GM12875 (cell line): ENCODE data around the gene PIPOX.
"Not testable (repeated sequence)": the region's sequence is repeated elsewhere in the genome, so short reads cannot be mapped to it uniquely, and the experiment has no call there.

Source experiments
- H3K4me3 ChIP-seq: one replicate; pipeline ENCODE4 v1.5.1; 2011; ENCODE audit warnings: low read depth, low read length, control low read depth
- CTCF ChIP-seq: IDR thresholded peaks from 2 replicates; pipeline ENCODE4 v1.5.1; 2011; ENCODE audit warnings: low read depth, mild to moderate bottlenecking, control low read depth, inconsistent platforms, low read length, moderate library complexity, borderline replicate concordance; ENCODE audit not compliant: insufficient read depth

PIPOX gene

GRCh38 chr17:29085223-29085622 is 42.3 kb downstream of the PIPOX start:
- H3K4me3 ChIP-seq = no peak overlapping the region
- TF ChIP-seq CTCF = no peak

- no peak for TF ChIP-seq CTCF
- no peak overlapping the region for H3K4me3 ChIP-seq
These were observed 43.8 kb downstream of the PIPOX start for GRCh38 chr17:29086628-29087332.

GRCh38 chr17:29088782-29089181 is 45.8 kb downstream of the PIPOX start:
- H3K4me3 ChIP-seq = not testable (repeated sequence)

- TF ChIP-seq CTCF = no peak
- no peak overlapping the region for H3K4me3 ChIP-seq
These were observed 46.7 kb downstream of the PIPOX start for GRCh38 chr17:29089601-29090044.

- H3K4me3 ChIP-seq = no peak overlapping the region
These were observed 47.2 kb downstream of the PIPOX start for GRCh38 chr17:29090108-29090507.

GRCh38 chr17:29090750-29091605 is 48.0 kb downstream of the PIPOX start:
- H3K4me3 ChIP-seq = no peak overlapping the region
- no peak for TF ChIP-seq CTCF

More at GRCh38 chr17:29090108-29090507, 47.2 kb downstream of the PIPOX start:
- TF ChIP-seq CTCF = no peak

- no peak overlapping the region for H3K4me3 ChIP-seq
- no peak for TF ChIP-seq CTCF
These were observed 48.8 kb downstream of the PIPOX start for GRCh38 chr17:29091606-29092289.
